CD8-positive, alpha-beta memory T cell (primary cell): ENCODE measurements around the gene MOB4. TPM values are rescaled to one million over a fixed set of nuclear protein-coding genes. Genes with fewer than 3 reads are reported as not detected.
"Not testable (repeated sequence)": the region's sequence is repeated elsewhere in the genome, so short reads cannot be mapped to it uniquely, and the experiment has no call there.

ENCODE experiments used
- CTCF ChIA-PET: fragments of 350-600 bp; sonication (Branson Sonifier 250); formaldehyde crosslinking; loops from one replicate; lab custom pipeline; 2021; ENCODE audit warnings: antibody characterized with exemption; lab: Charles Lee
- POLR2A ChIA-PET: fragments of 350-600 bp; sonication (Branson Sonifier 250); formaldehyde crosslinking; loops from one replicate; lab custom pipeline; 2021; ENCODE audit warnings: antibody characterized with exemption; lab: Charles Lee
- DNase-seq, 5 donors: peaks; one replicate each; pipeline versions ENCODE4 v3.0.0 to v3.0.0-alpha.2; 2020 to 2022; ENCODE audit warnings: mixed read lengths in 1 of 5
- H3K27ac ChIP-seq: one replicate; pipeline ENCODE4 v1.7.0; 2013; ENCODE audit warnings: low read depth, mild to moderate bottlenecking, low read length, moderate library complexity
- H3K27me3 ChIP-seq: 2 replicates; pipeline ENCODE4 v1.7.0; 2013; ENCODE audit warnings: low read length, mild to moderate bottlenecking; ENCODE audit not compliant: insufficient read depth, poor library complexity, severe bottlenecking
- H3K36me3 ChIP-seq: 2 replicates; pipeline ENCODE4 v1.7.0; 2013; ENCODE audit warnings: mild to moderate bottlenecking, low read length, moderate library complexity; ENCODE audit not compliant: insufficient read depth
- H3K4me1 ChIP-seq: 2 replicates; pipeline ENCODE4 v1.7.0; 2013; ENCODE audit warnings: mild to moderate bottlenecking, low read length, moderate library complexity; ENCODE audit not compliant: insufficient read depth
- H3K4me3 ChIP-seq: 2 replicates; pipeline ENCODE4 v1.7.0; 2013; ENCODE audit warnings: mild to moderate bottlenecking, low read length
- H3K9me3 ChIP-seq: 2 replicates; pipeline ENCODE4 v1.7.0; 2013; ENCODE audit warnings: mild to moderate bottlenecking, low read length
- H3K27ac Mint-ChIP-seq, 8 donors: one replicate each; pipeline ENCODE4 v1.8.0; 2020 to 2021; ENCODE audit warnings: mixed read lengths in 8 of 8, mild to moderate bottlenecking in 6 of 8, inconsistent platforms in 3 of 8, moderate library complexity in 3 of 8
- H3K27me3 Mint-ChIP-seq, 2 donors: one replicate each; pipeline ENCODE4 v1.8.0; 2020 to 2021; ENCODE audit warnings: mixed read lengths in 2 of 2, mild to moderate bottlenecking in 1 of 2, moderate library complexity in 1 of 2
- H3K36me3 Mint-ChIP-seq, 3 donors: one replicate each; pipeline ENCODE4 v1.8.0; 2020 to 2021; ENCODE audit warnings: mixed read lengths in 3 of 3, inconsistent platforms in 1 of 3, mild to moderate bottlenecking in 1 of 3
- H3K4me1 Mint-ChIP-seq, 3 donors: one replicate each; pipeline ENCODE4 v1.8.0; 2020 to 2021; ENCODE audit warnings: mixed read lengths in 3 of 3, inconsistent platforms in 1 of 3, mild to moderate bottlenecking in 1 of 3
- H3K4me3 Mint-ChIP-seq, 7 donors: one replicate each; pipeline ENCODE4 v1.8.0; 2020 to 2021; ENCODE audit warnings: mixed read lengths in 7 of 7, mild to moderate bottlenecking in 6 of 7, moderate library complexity in 4 of 7, inconsistent platforms in 2 of 7
- H3K9me3 Mint-ChIP-seq, 5 donors: one replicate each; pipeline ENCODE4 v1.8.0; 2020 to 2022; ENCODE audit warnings: mixed read lengths in 5 of 5, mild to moderate bottlenecking in 3 of 5, moderate library complexity in 2 of 5, inconsistent platforms in 1 of 5
- polyA plus RNA-seq: library from polyadenylated mRNA; unstranded; fragments of 300-500 nt; fragmentation: Illumina TruSeq; gene quantifications from one replicate; pipeline ENCODE4 v1.2.3, GENCODE V29; 2021
- total RNA-seq, 2 experiments: library from RNA; stranded (reverse); gene quantifications; one replicate each; pipeline ENCODE4 v1.2.3, GENCODE V29; 2021

MOB4 gene
- total and polyA plus RNA-seq, 3 experiments from 2014 or later: 21.9 to 26.2 (median 26.1) TPM

DNA sequence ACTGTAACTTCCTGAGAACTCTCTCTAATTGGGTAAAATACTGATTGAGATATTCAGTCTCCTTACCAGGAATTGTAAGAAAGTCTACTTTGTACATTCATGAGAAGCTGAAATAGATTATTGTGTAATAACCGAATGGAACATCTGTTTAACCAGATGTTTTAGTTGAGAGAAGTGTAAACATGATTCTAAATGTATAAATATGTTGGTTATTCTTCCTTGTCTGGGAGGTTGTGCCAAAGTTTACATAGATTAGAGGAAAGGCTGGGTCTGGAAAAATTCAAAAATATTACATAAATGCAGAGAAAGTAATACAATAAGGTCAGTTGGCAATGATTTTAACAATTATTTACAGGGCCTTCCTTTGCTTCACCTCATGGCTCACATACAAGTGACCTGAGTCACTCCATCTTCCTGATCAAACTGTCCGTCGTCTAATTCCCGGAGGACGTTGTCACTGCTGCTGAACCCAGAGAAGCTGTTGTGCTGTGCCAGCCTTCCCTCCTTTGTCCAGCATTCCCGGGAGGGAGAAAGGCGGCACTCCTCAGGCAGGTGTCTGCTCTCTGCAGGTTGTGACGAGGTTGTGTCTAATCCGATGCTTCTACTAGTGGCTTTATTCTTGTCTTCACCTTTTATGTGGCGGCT lies 55.9 kb downstream of the MOB4 start:
- no peaks in the 10 kb centered on the region for H3K27me3 Mint-ChIP-seq
- POLR2A ChIA-PET: no interaction called here
- H3K4me3 ChIP-seq: no peak overlapping the region
- no peaks in the 10 kb centered on the region for H3K36me3 ChIP-seq
- no peaks in the 10 kb centered on the region for H3K27me3 ChIP-seq
- H3K27ac Mint-ChIP-seq: no peak overlapping the region
- peaks cover 0 to 23% (median 9%) of the 10 kb centered on the region in 5 donors for H3K9me3 Mint-ChIP-seq
- H3K27ac ChIP-seq: no peak overlapping the region
- no peaks in the 10 kb centered on the region for H3K9me3 ChIP-seq
- DNase-seq: no peak
- peaks cover 5 to 32% (median 14%) of the 10 kb centered on the region in 3 donors for H3K36me3 Mint-ChIP-seq
- no peaks in the 10 kb centered on the region for H3K4me1 Mint-ChIP-seq
- H3K4me3 Mint-ChIP-seq: no peak overlapping the region
- H3K4me1 ChIP-seq: no peaks in the 10 kb centered on the region
- CTCF ChIA-PET: no interaction called here

DNA sequence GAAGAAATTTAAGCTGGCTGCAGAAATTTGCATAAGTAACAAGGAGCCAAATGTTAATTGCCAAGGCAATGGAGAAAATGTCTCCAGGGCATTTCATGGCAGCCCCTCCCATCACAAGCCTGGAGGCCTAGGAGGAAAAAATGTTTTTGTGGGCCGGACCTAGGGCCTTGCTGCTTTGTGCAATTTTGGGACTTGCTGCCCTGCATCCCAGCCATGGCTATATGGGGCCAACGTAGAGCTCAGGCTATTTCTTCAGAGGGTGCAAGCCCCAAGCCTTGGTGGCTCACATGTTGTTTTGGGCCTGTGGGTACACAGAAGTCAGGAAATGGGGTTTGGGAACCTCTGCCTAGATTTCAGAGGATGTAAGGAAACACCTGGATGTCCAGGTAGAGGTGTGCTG lies 57.7 kb downstream of the MOB4 start:
- Mint-ChIP-seq H3K4me1 (no peaks in the 10 kb centered on the region), H3K9me3 (peaks cover 0 to 23% (median 9%) of the 10 kb centered on the region in 5 donors), H3K4me3 (no peak overlapping the region), H3K27me3 (no peaks in the 10 kb centered on the region), H3K27ac (no peak overlapping the region), H3K36me3 (peaks cover 4 to 28% (median 11%) of the 10 kb centered on the region in 3 donors)
- no peaks in the 10 kb centered on the region for H3K4me1 ChIP-seq
- DNase-seq: no peak
- H3K9me3 ChIP-seq: no peaks in the 10 kb centered on the region
- CTCF ChIA-PET: interaction anchor here (1.5 kb wide), 1 partner anchor 15 kb away, joined by 4 read pairs; no protein-coding TSS in a partner anchor
- H3K27ac ChIP-seq: no peak overlapping the region
- H3K27me3 ChIP-seq: no peaks in the 10 kb centered on the region
- POLR2A ChIA-PET: no interaction called here
- H3K36me3 ChIP-seq: no peaks in the 10 kb centered on the region
- no peak overlapping the region for H3K4me3 ChIP-seq

DNA sequence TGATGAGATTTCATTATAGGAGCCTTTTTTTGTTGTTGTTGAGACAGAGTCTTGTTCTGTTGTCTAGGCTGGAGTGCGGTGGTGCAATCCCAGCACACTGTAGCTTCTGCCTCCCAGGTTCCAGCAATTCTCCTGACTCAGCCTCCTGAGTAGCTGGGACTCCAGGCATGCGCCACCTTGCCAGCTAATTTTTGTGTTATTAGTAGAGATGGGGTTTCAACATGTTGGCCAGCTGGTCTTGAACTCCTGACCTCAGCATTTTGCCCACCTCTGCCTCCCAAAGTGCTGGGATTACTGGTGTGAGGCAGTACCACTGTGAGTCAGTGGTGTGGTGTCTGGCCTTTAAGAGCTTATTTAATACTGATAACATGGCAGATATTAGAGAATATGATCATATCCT lies 60.1 kb downstream of the MOB4 start:
- H3K27me3 ChIP-seq: no peaks in the 10 kb centered on the region
- no peak overlapping the region for H3K4me3 Mint-ChIP-seq
- no peaks in the 10 kb centered on the region for H3K4me1 ChIP-seq
- H3K4me1 Mint-ChIP-seq: no peaks in the 10 kb centered on the region
- no peaks in the 10 kb centered on the region for H3K9me3 ChIP-seq
- peaks cover 0 to 23% (median 9%) of the 10 kb centered on the region in 5 donors for H3K9me3 Mint-ChIP-seq
- no peak for DNase-seq
- H3K27ac Mint-ChIP-seq: no peak overlapping the region
- peaks cover 2 to 27% (median 11%) of the 10 kb centered on the region in 3 donors for H3K36me3 Mint-ChIP-seq
- H3K27me3 Mint-ChIP-seq: no peaks in the 10 kb centered on the region
- POLR2A ChIA-PET: no interaction called here
- no peak overlapping the region for H3K27ac ChIP-seq
- no peaks in the 10 kb centered on the region for H3K36me3 ChIP-seq
- no peak overlapping the region for H3K4me3 ChIP-seq
- CTCF ChIA-PET: no interaction called here

DNA sequence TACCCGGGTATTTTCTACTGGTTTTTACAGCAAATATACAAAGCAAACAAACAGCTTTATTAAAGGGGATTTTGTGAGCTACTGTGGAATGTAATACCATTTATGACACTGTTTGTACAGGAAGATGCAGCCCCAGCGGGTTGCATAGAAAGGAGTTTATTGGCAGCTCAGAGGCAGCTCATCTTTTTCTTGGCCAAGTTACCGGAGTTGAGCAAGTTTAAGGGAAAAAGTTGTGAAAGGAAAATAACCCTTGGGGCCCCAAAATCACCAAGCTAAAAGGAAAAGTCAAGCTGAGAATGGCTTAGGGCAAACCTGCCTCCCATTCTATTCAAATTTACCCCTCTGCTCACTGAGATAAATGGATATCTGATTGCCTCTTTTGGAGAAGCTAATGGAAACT lies 60.8 kb downstream of the MOB4 start:
- CTCF ChIA-PET: no interaction called here

DNA sequence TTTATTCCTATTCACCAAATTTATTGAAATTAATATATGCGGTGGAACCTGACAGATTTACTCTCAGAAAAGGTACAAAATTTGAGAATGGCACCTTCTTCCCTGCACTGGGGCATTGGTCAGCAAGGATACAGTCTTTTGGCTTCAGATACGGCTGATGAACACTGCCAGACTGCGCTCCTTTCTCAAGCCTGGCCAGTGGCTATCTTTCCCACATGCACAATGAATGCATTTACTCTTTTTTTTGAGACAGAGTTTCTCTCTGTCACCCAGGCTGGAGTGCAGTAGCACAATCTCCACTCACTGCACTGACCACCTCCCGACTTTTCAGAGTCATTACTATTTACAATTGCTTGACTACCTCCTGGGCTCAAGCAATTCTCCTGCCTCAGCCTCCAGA lies 61.6 kb downstream of the MOB4 start:
- H3K9me3 ChIP-seq: no peaks in the 10 kb centered on the region

More for the DNA sequence above, 60.8 kb downstream of the MOB4 start:
- Histone ChIP-seq H3K4me3 (no peak overlapping the region), H3K9me3 (no peaks in the 10 kb centered on the region), H3K36me3 (no peaks in the 10 kb centered on the region), H3K27me3 (no peaks in the 10 kb centered on the region), H3K4me1 (no peaks in the 10 kb centered on the region), H3K27ac (no peak overlapping the region)
- Mint-ChIP-seq H3K27me3 (no peaks in the 10 kb centered on the region), H3K27ac (no peak overlapping the region), H3K4me3 (no peak overlapping the region), H3K9me3 (peaks cover 0 to 23% (median 9%) of the 10 kb centered on the region in 5 donors), H3K4me1 (no peaks in the 10 kb centered on the region), H3K36me3 (peaks cover 2 to 25% (median 11%) of the 10 kb centered on the region in 3 donors)
- POLR2A ChIA-PET: no interaction called here
- no peak for DNase-seq

DNA sequence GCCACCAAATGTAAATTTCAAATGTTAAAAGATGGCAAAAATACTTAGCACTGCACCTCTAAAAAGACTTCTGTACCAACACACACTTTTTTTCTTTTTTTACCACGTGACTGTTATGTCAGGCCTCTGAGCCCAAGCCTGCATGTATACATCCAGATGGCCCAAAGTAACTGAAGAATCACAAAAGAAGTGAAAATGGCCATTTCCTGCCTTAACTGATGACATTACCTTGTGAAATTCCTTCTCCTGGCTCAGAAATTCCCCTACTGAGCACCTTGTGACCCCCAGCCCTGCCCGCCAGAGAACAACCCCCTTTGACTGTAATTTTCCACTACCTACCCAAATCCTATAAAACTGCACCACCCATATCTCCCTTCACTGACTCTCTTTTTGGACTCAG lies 62.4 kb downstream of the MOB4 start:
- H3K4me1 Mint-ChIP-seq, H3K27me3 Mint-ChIP-seq, H3K27ac Mint-ChIP-seq, H3K36me3 Mint-ChIP-seq, POLR2A ChIA-PET, H3K27me3 ChIP-seq, H3K4me3 ChIP-seq, H3K9me3 ChIP-seq, H3K36me3 ChIP-seq, H3K27ac ChIP-seq, H3K4me1 ChIP-seq, H3K4me3 Mint-ChIP-seq, CTCF ChIA-PET, DNase-seq: not testable (repeated sequence)
- H3K9me3 Mint-ChIP-seq: peaks cover 0 to 19% (median 9%) of the 10 kb centered on the region in 5 donors

More for the DNA sequence above, 61.6 kb downstream of the MOB4 start:
- Mint-ChIP-seq H3K9me3 (peaks cover 0 to 23% (median 9%) of the 10 kb centered on the region in 5 donors), H3K36me3 (peaks cover 2 to 17% (median 7%) of the 10 kb centered on the region in 3 donors), H3K4me3 (no peak overlapping the region), H3K27ac (no peak overlapping the region), H3K27me3 (no peaks in the 10 kb centered on the region), H3K4me1 (no peaks in the 10 kb centered on the region)
- H3K27me3 ChIP-seq: no peaks in the 10 kb centered on the region
- H3K36me3 ChIP-seq: no peaks in the 10 kb centered on the region
- CTCF ChIA-PET: no interaction called here
- POLR2A ChIA-PET: no interaction called here
- no peak overlapping the region for H3K27ac ChIP-seq
- H3K4me3 ChIP-seq: no peak overlapping the region
- H3K4me1 ChIP-seq: no peaks in the 10 kb centered on the region
- no peak for DNase-seq

DNA sequence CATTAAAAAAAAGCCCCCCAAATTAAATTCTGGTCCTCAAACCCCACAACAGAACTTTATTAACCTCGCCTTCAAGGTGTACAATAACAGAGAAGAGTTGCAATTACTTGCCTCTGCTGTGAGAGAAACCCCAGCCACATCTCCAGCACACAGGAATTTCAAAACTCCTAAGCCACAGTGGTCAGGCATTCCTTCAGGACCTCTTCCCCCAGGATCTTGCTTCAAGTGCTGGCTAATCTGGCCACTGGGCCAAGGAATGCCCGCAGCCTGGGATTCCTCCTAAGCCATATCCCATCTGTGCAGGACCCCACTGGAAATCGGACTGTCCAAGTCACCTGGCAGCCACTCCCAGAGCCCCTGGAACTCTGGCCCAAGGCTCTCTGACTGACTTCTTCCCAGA lies 64.3 kb downstream of the MOB4 start:
- H3K36me3 ChIP-seq, POLR2A ChIA-PET, H3K27me3 ChIP-seq, DNase-seq, H3K27ac ChIP-seq, H3K4me3 Mint-ChIP-seq, H3K27me3 Mint-ChIP-seq, CTCF ChIA-PET, H3K4me1 ChIP-seq, H3K4me1 Mint-ChIP-seq, H3K4me3 ChIP-seq, H3K9me3 Mint-ChIP-seq, H3K9me3 ChIP-seq, H3K27ac Mint-ChIP-seq, H3K36me3 Mint-ChIP-seq: not testable (repeated sequence)

DNA sequence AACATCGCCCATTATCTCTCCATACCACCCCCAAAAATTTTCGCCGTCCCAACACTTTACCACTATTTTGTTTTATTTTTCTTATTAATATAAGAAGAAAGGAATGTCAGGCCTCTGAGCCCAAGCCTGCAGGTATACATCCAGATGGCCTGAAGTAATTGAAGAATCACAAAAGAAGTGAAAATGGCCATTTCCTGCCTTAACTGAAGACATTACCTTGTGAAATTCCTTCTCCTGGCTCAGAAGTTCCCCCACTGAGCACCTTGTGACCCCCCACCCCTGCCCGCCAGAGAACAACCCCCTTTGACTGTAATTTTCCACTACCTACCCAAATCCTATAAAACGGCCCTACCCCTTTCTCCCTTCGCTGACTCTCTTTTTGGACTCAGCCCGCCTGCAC lies 71.4 kb downstream of the MOB4 start:
- H3K9me3 Mint-ChIP-seq, H3K27me3 ChIP-seq, H3K4me3 Mint-ChIP-seq, H3K9me3 ChIP-seq, DNase-seq, H3K36me3 ChIP-seq, CTCF ChIA-PET, H3K36me3 Mint-ChIP-seq, H3K27ac ChIP-seq, H3K27ac Mint-ChIP-seq, H3K4me3 ChIP-seq, H3K4me1 Mint-ChIP-seq, POLR2A ChIA-PET, H3K4me1 ChIP-seq: not testable (repeated sequence)
- H3K27me3 Mint-ChIP-seq: peaks cover 3 to 13% of the 10 kb centered on the region in 2 donors
